ENCODE measurements around the gene RBP5.

- TF ChIP-seq RFX5 (IDR thresholded peaks at IDR 0.05) = no peak
- no peak for TF ChIP-seq NR3C1 (IDR thresholded peaks at IDR 0.05)
- TF ChIP-seq POLR2A (IDR thresholded peaks at IDR 0.05; ENCODE audit: low read length) = no peak
- no peak for TF ChIP-seq KDM1A (IDR thresholded peaks at IDR 0.05; ENCODE audit: low read depth)
- TF ChIP-seq CTCF (IDR thresholded peaks at IDR 0.05) = no peak
- TF ChIP-seq HOXB5 (CRISPR knock-in tag; IDR thresholded peaks at IDR 0.05) = no peak
- TF ChIP-seq HOXA7 (CRISPR knock-in tag; IDR thresholded peaks at IDR 0.05) = no peak
- no peak for TF ChIP-seq KDM5A (IDR thresholded peaks at IDR 0.05)
- no peak for TF ChIP-seq BCL3 (IDR thresholded peaks at IDR 0.05)
- TF ChIP-seq HEYL (CRISPR knock-in tag; IDR thresholded peaks at IDR 0.05) = no peak
Measured at GRCh38 chr12:7122811-7123769, 5.6 kb downstream of the RBP5 start.

Measured in A549 (cell line).